ENCODE measurements around the gene P2RY8.

DNA sequence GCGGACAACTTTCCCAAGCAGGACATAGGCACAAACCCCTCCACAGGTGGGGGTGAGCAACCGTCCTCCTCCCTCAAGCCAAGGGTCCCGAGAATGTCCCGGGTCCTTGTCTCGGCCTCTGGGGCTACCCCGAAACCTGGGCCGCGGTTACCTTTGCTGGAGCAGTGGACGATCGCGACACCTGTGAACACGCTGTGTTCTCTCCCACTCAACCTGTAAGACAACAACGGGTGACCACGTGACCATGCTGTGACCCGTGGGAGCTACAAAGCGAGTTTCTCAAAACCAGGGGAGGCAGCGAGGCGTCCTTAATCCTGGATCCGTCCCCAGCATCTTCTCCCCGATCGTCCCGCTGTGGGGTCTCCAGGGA is 102.1 kb downstream of the P2RY8 start:
- TF ChIP-seq ZNF274 (IDR thresholded peaks at IDR 0.05; ENCODE audit: low read depth, low read length) (no peak), SUZ12 (IDR thresholded peaks at IDR 0.05; ENCODE audit: extremely low read depth, insufficient read depth, insufficient read length) (no peak)

Data from NT2/D1 (cell line).